Dermis blood vessel endothelial cell (primary cell): ENCODE measurements around the gene FGF22. TPM values are rescaled to one million over a fixed set of nuclear protein-coding genes. Genes with fewer than 3 reads are reported as not detected.
"Not testable (repeated sequence)": the region's sequence is repeated elsewhere in the genome, so short reads cannot be mapped to it uniquely, and the experiment has no call there.

Experiments
- DNase-seq: peaks from one replicate; pipeline ENCODE4 v3.0.0; 2010
- total RNA-seq: library from RNA; depleted of rRNA; stranded (reverse); fragments of >200 nt; gene quantifications from 2 replicates; pipeline ENCODE4 v1.2.3, GENCODE V29; 2014

FGF22 gene
- total RNA-seq, 1 donor from 2014 or later: not detected

DNA sequence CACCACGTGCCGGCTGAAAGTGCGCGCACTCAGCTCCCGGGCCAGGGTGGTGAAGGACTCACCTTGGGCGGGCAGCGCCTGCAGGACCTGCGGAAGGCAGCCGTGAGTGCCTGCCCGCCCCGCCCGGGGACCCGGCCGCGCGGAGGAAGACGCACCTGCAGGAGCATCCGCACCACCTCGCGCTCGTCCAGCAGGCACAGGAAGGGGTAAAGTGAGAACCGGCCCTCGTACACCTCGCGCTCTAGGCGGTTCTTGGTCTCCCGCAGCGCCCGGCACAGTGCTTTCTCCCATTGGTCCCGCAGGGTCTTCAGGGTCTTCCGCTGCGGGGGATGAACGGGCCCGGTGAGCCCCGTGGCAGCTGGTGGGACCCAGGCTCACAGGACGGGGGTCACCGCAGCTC lies 17.0 kb upstream of the FGF22 start:
- DNase-seq: no peak

DNA sequence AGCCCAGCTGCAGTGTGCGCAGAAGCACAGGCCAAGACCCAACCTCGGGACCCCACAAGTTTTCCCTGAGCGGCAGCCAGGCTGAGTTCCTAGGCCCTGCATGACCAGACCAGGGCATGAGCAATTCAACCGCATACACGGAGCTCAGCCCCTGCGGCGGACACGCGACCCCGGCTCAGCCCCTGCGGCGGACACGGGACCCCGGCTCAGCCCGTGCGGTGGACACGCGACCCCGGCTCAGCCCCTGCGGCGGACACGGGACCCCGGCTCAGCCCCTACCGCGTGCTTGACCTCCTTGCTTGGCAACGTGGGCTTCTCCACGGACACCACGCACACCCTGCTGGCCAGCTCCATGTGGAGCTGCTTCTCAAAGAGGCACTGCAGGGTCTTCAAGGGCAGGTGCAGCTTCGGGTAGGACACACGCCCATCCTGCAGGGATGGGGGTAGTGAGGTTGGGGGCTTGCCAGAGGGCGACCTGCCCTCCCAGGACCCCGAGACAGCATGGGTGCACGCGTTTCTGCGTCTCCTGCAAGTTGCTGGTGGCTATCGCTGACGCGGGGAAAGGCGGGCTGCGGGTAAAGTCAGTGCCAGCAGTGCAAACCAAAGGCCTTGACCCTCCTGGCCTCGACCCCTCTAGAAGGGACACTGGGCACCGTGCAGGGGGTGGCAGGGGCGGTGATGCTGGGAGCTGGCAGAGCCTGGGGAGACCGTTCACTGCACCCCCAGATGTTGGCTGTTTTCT lies 16.3 kb upstream of the FGF22 start:
- no peak for DNase-seq

DNA sequence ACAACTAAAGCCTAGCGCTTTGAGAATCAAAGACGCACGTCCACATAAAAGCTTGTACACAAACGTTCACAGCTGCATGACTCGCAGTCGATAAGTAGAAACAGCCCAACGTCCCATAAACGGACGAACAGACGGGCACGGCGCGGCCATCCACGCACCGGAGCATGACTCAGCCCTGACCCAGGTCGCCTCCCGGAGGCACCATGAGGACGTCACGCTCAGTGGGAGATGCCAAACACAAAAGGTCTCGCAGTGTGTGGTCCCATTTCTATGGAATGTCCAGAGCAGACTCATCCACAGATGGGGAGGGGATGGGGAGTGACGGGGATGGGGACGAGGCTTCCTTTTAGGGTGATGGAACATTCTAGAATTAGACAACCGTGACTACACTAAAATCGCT lies 15.7 kb upstream of the FGF22 start:
- DNase-seq: peak; percentile 59

DNA sequence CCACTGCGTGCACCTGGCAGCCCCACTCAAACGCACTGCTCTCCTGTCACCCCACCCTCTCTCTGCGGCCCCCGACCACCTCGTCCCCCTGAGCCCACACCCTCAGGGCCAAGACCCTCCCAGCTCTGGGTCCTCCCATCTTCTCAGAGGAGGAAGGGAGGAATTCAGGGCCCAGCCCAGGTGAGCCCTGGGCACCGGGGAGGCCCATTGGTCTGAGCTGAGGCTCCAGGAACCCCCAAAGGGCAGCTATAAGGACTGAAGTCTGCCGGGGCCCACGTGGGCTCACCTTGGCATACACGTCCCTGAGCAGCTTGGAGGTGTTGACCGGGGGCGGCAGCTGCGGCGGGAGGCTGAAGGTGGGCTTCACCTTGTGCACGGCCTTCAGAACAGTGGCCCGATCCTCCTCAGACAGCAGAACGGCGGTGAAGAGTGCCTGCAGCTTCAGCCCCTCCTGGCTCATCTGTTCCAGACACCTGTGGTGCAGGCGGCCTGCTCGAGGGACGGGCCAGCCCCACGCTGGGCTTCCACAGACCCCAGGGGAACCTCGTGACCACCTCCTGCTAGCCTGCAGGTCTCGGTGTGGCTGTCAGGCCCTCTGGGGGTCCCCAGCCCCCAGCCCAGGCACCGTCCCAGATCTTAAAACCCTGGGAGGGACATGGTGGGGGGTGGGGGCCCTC lies 15.1 kb upstream of the FGF22 start:
- no peak for DNase-seq

DNA sequence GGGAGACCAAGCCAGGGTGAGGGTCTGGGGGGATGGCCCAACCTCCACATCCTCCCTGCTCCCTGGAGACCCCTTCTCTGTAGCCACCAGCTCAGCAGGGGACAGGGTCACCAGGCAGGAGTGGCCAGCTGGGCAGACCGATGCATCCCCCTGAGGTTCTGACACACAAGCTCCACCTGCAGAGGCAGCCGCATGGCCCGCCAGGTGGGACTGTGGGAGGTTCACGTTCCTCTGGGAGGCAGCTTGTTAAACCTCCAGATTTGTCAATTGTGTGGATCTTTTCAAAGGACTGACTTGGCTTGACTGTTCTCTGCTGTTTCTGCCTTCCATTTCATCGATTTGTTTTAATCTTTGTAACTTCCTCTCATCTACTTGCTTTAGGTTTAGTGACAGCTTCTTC lies 14.4 kb upstream of the FGF22 start:
- no peak for DNase-seq

DNA sequence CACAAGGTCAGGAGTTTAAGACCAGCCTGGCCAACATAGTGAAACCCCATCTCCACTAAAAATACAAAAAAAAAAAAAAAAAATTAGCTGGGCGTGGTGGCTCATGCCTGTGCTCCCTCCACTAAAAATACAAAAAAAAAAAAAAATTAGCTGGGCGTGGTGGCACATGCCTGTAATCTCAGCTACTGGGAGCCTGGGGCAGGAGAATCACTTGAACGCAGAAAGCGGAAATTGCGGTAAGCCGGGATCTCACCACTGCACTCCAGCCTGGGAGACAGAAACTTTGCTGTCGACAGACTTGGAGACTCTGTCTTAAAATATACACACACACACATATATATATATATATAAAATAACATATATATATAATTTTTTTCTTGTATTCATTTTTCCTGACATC lies 13.1 kb upstream of the FGF22 start:
- not testable (repeated sequence) for DNase-seq

DNA sequence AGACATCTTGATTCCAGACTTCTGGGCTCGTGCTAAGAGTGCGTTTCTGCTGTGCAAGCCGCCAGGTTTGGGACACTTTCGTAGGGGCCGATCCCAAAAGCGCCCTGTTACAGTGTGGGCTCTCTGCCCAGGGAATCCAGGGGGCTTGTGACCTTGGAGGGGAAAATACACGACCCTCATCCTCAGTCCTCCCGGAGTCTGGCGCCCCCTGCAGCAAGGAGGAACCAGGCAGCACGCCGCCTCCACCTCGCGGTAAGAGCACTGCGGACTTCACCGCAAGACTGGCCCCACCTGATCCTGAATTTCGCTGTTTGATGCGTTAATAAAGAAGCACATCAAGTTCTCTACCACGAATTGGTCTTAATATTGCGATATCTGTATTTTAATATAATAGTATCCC lies 11.5 kb upstream of the FGF22 start:
- no peak for DNase-seq

DNA sequence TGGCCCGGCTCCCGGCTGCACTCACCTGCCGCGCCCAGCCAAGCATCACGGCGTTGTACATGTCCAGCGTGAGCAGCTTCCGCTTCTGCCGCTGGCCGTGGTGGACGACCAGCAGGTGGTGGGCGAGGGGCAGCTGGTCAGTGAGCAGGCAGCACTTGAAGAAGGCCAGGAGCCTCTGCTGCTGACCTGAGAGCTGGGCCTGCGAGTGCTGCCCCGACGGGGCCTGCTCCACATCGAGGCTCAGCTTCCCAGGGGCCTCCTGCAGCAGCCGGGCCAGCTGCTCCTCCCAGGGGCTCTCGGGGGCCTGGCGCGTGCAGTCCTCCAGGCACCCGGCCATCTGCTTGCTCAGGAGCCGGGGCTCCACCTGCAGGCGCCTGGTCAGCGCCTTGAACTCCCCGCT lies 10.2 kb upstream of the FGF22 start:
- not testable (repeated sequence) for DNase-seq

DNA sequence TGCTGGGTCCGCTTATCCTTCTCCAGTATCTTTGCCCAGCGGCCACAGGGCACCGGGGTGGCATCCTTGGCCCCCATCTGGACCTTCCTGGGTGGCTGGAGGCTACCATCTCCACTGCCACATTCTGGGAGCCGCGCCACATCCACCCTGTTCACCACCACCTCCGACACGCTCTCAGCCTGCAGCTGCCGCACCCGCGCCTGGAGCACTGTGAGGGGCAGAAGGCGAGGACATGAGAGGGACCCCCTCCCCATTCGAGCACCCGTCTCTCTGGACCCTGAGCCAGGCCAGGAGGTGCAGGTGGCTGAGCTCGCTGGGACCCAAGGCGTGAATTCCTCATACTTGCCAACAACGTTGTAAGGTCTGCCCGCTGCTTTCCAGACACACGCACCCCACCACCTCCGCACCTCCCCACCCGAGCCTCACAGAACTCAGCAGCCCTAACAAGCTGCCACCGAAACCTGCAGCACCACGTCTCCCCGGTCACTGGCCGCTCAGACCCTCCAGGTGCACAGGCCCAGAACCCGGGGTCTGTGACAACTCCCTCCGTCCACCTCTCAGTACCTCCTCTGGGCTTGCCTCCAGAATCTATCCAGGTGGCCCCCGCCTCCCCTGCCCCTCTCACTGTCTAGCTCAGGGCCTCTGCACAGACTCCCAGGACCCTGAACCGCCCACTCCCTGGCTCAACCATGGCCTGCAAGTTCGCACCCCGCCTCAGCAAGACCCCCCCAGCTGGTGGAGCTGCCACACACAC lies 9.5 kb upstream of the FGF22 start:
- no peak for DNase-seq

DNA sequence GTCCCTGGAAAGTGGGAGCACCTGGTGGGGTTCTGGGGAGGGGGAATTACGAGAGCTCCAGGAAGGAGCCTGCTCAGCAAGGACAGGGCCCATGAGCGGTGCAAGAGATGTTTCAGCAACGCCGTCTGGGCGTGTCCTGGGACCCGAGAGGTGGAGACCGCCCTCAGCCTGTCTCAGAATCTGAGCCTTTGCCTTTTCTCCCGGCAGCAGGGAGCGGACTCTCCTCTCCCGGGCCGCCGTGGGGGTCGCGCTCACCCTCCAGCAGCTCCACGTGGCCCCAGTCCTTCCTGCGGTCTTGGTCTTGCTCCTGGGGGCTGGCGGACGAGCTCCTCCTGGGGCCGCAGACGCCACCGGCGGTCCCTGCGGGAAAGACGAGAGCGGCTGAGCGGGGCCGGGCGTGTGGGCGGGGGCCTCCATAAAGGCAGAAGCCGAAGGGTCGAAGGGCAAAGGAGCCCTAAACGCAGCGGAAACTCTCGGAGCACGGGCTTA lies 7.1 kb upstream of the FGF22 start:
- DNase-seq: peak; percentile 52

DNA sequence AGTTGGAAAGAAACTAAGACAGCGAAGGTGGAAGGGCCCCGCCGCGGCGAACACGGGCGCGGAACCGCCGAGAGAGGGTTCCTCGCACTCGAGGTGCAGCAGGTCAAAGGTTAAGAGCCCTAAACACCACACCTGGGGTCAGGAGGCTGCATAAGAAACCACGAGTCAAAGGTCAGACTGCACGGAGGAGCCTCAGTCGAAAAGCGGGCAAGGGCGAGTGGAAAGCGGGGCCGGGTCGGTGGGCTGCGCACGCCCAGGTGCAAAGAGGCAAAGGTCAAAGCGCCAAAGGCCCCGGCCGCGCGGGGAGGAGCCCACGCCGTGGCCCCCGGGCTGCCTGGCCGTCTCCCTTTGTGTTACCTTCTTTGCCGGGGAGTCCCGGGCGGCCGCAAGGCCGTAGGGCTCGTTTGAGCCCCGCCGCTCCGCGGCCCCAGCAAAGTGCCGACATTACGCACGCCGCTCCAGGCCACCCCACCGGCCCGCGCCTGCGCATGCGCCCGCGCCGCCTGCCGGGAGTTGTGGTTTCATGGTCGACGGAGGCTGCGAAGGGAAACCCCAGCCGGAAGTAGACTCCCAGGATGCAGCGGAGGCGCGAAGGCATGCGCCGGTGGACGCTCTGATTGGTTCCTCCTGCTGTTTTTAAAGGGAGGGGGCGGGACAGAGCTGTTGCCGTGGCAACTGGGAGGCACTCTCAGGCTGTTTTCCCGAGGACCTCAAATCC lies 6.5 kb upstream of the FGF22 start, which contains the start of gene POLRMT:
TSS of gene POLRMT (minus strand) at position 470 of the 718 bp plus-strand sequence. CDS start at position 445, 25 bp downstream.
- peak; percentile 99 for DNase-seq

DNA sequence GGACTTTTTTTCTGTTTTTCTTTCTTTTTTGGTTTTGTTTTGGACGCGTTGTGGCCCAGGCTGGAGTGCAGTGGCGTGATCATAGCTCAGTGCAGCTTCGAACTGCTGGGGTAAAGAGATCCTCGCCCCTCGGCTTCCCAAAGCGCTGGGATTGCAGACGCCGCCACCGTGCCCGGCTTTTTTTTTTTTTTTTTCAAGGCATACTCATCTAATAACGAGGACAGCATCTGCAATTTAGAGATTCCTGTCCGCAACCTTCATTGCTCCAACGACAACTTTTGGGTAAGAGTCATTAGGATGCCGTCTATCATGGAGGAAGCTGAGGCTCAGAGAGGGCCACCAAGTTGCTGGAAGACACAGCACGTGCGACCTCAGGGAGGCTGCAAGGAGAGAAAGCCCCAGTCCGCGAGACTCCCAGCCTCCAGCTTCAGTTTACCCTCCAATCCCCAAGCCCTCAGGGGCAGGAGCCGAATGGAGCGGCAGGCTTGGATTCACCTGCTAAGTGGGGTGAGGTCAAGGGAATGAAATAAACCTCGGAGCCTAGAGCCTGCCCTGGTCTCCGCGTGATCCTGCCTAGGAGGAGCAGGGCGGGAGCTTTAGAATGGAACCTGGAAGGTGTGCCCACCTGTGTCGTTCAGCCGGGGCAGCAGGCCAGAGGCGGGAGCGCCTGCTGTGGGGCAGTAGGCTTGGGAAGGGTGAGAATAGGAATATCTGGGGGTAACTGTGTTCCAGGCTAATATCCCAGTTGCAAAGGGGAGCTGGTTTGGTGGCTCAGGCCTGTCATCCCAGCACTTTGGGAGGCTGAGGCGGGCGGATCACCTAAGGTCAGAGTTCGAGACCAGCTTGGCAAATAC lies 5.7 kb upstream of the FGF22 start:
- DNase-seq: no peak

DNA sequence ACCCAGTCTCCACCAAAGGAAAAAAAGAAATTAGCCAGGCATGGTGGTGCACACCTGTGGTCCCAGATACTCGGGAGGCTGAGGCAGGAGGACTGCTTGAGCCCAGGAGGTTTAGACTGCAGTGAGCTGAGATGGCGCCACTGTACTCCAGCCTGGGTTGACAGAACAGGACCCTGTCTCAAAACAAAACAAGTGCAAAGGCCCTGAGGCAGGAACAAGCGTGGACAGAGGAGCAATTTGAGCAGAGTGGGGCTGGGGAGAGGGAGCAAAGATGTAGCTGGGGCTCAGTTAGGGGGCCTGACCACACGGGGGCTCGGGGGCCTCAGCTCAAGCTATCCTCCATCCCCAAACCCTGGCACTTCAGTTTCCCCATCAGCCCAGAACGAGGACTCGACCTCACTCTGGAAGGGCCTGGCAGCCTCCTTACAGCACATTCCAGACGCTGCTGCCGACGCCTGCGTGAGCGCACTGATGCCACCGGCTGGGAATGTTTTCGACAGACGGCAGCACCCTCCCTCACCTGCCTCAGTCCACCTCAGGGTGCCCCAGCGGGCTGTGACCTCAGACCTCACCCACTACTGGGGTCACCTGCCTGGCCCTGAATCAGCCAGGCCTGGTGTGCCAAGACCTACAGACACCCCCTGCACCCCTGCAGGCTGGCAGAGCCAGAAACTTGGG lies 4.6 kb upstream of the FGF22 start:
- DNase-seq: no peak

DNA sequence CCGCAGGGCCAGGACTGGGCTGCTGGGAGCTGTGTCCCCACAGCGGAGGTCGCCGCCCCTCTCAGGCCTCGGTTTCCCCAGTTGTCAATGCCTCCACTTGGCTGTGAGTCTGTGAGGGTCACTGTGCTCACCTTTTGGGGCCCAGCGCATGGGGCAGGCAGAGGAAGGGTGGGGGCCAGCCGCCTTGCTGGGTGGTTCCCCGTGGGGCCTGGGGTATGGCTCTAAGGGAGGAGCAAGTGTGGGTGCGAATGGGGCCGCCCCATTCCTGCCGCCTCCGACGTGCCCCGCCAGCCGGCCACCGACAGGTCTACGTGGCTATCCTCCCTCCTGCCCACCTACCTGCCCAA lies 800 bp upstream of the FGF22 start:
- DNase-seq: no peak

DNA sequence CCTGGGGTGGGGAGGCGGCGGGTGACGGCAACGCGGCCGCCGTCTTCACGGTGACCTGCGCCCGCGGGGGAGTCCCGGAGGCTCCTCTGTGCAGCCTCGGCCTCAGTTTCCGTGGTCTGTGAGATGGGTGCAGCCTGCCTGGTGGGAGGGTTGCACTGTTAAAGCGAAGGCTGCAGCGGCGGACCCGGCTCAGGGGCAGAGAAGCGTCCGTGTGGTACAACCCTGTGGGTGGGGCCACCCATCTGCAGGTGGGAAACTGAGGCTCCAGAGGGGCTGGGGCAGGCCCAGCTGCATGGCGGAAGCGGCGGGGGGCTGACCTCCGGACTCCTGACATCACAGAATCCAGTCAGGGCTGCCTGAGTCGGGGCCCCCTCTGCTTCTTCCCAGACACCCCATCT lies 481 bp downstream of the FGF22 start:
- no peak for DNase-seq

DNA sequence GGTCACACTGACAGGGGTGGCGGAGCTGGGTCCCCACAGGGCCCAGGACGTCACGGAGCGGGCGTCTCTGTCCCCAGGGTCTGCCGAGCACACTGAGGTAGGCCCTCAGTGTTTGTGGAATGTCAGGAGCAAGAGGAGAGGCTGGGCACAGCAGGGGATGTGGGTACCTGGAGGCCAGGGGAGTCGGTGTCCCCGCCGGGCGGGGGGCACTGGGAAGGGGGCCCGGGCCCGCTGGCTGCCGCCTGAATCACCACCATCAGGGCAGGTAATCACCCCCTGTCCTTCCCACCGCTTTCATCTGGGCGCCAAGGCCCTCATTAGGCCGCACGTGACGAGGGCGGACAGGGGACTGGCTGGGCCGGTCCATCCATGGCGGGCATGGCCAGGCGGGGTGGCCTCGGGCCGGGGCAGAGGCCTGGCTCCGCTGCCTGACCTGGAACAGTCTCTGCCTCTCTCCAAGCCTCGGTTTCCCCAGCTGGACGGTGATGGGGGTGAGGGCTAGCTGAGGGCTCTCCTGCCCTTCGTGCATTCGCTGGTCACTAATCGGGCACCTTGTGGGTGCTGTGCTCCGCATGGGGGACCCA lies 1.0 kb downstream of the FGF22 start:
- no peak for DNase-seq

DNA sequence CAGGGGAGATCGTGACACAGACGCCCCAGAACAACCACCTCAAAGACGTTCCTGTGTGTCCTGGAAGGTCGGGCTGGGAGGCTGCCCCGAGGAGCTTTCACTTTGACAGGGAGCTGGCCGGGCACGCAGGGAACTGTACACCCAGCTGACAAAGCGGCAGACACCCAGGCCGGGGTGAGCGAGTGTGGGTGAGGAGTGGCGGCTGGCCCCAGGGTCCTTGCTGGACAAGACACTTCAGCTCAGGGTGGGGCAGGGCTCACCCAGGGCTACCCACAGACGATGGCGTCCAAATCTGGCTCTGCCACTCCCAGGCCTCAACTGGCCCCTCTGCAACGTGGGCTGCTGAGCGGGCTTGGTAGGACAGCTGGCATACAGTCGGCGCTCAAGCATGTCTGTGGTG lies 2.0 kb downstream of the FGF22 start:
- no peak for DNase-seq

DNA sequence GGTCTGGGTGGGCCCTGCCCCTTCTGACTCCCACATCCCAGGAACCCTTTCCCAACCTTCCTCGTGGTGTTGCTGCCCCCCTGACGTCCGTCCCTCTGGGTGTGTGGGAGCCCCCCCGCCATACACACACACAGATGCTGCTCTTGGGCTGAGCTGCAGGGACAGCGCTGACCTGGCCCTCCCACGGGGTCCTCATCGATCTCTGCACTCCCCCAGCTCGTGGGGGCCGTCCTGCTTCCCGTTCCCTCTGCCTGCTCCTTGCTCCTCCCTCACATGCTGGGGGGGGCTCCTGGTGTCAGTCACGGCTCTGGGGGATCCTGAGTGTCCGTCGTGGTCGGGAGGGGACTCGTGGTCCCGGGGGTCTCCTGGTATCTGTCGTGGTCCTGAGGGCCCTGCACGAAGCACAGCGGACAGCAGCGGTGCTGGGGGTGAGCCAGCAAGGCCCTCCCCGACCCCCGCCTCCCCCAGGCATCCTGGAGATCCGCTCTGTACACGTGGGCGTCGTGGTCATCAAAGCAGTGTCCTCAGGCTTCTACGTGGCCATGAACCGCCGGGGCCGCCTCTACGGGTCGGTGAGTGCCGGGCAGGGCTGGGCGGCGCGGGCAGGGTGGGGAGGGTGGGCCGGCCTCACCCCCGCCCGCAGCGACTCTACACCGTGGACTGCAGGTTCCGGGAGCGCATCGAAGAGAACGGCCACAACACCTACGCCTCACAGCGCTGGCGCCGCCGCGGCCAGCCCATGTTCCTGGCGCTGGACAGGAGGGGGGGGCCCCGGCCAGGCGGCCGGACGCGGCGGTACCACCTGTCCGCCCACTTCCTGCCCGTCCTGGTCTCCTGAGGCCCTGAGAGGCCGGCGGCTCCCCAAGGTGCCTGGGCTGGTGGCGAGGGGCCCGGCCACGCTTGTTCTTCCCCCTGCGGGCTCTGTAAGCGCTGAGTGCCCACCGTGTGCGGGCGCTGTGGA lies 3.4 kb downstream of the FGF22 start:
- no peak for DNase-seq

DNA sequence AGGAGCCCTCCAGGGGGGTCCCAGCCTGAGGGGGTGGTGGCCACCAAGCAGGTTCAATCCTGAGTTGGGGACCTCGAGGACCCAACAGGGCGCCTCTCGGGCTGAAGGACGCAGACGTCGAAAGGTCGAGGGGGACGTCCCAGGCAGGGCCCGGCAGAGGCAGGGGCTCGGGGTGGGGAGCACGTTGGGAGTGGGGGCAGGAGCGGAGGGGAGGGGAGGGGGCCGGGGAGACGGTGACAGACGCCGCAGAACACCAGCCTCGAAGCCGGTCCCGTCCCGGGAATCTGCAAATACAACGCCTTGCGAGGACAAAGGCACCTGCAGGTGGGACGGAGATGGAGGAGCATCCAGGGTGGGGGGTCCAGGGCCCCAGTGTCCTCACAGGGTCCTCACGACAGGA lies 4.1 kb downstream of the FGF22 start:
- no peak for DNase-seq

DNA sequence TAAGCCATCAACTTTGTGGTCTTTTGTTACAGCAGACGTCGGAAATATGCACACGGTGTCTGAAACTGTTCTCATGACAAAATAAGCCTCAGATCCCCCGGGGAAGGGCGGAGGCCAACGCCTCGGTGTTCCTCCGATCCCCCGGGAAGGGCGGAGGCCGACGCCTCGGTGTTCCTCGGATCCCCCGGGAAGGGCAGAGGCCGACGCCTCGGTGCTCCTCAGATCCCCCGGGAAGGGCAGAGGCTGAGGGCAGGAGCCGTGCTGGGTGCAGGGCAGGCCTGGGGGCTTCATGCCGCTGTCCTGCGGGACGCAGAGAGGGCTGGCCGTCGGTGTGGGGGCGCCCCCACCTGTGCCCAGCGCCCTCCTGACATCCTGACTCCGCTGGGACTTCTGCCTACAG lies 4.7 kb downstream of the FGF22 start:
- DNase-seq: no peak
